ENCODE measurements around the gene SNX24.

DNA sequence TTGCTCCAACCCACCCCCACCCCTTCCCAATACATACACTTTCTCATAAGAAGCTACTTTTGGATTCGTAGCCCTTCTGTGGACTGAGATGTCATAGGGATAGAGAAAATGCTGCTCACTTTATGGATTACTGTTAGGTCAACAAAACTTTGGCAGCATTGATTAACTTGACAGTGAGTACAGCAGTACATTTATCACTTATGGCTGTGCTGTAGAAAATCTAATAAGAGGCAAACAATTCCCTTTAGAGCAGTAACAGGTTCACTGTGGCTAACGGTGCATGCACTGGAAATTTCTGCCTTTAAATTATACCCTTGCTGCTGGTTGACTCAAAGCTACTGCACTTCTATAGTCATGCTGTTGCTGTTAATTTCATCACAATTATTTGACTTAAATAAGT lies 131.9 kb downstream of the SNX24 start:
- TF ChIP-seq, protein P1, sequence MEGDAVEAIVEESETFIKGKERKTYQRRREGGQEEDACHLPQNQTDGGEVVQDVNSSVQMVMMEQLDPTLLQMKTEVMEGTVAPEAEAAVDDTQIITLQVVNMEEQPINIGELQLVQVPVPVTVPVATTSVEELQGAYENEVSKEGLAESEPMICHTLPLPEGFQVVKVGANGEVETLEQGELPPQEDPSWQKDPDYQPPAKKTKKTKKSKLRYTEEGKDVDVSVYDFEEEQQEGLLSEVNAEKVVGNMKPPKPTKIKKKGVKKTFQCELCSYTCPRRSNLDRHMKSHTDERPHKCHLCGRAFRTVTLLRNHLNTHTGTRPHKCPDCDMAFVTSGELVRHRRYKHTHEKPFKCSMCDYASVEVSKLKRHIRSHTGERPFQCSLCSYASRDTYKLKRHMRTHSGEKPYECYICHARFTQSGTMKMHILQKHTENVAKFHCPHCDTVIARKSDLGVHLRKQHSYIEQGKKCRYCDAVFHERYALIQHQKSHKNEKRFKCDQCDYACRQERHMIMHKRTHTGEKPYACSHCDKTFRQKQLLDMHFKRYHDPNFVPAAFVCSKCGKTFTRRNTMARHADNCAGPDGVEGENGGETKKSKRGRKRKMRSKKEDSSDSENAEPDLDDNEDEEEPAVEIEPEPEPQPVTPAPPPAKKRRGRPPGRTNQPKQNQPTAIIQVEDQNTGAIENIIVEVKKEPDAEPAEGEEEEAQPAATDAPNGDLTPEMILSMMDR (conservative IDR thresholded peaks at IDR 0.05 in 1 of 2, IDR thresholded peaks at IDR 0.05 in 1 of 2; ENCODE audit: low read depth in 1 of 2, low read length in 2 of 2) = no peak
- no peak for TF ChIP-seq EZH2 (IDR thresholded peaks at IDR 0.05; ENCODE audit: low read length, missing control alignments)
